GM19193 (cell line): ENCODE measurements around the gene RPL10L.

Experiments
- POLR2A ChIP-seq: IDR thresholded peaks from 4 replicates; pipeline ENCODE4 v1.6.1; 2011; ENCODE audit not compliant: insufficient read depth, insufficient read length; ENCODE audit errors: extremely low read depth

RPL10L gene

GRCh38 chr14:46651526-46652144 is at the start of gene RPL10L:
Gene RPL10L (minus strand): TSS chr14:46651781. CDS start chr14:46651736, 45 bp downstream.
- no peak for TF ChIP-seq POLR2A

- no peak for TF ChIP-seq POLR2A
These were observed 40.2 kb upstream of the RPL10L start for GRCh38 chr14:46691819-46692218.

- TF ChIP-seq POLR2A, result no peak
These were observed 35.1 kb upstream of the RPL10L start for GRCh38 chr14:46686652-46687051.

- TF ChIP-seq POLR2A, result no peak
These were observed 20.5 kb upstream of the RPL10L start for GRCh38 chr14:46672128-46672527.

- TF ChIP-seq POLR2A, result no peak
These were observed 11.8 kb upstream of the RPL10L start for GRCh38 chr14:46663382-46663781.

GRCh38 chr14:46661728-46662127 is 10.1 kb upstream of the RPL10L start:
- no peak for TF ChIP-seq POLR2A

- TF ChIP-seq POLR2A, result no peak
These were observed 1.6 kb upstream of the RPL10L start for GRCh38 chr14:46653031-46653755.

- TF ChIP-seq POLR2A, result no peak
These were observed 4.8 kb downstream of the RPL10L start for GRCh38 chr14:46646796-46647195.

GRCh38 chr14:46626876-46627275 is 24.7 kb downstream of the RPL10L start:
- no peak for TF ChIP-seq POLR2A
